NCI-H345 (cell line): ENCODE data around the gene LGR6.
"Not testable (repeated sequence)": the region's sequence is repeated elsewhere in the genome, so short reads cannot be mapped to it uniquely, and the experiment has no call there.

ENCODE experiments used
- DNase-seq: peaks from one replicate; lab custom pipeline; 2025; lab: John Stamatoyannopoulos, UW

Gene LGR6

GRCh38 chr1:202160377-202160940 lies 33.1 kb upstream of the LGR6 start, which contains the start of gene PTPN7:
Gene PTPN7 (minus strand): TSS chr1:202160602. CDS start chr1:202159402, 1,200 bp downstream.
- DNase-seq = no peak

GRCh38 chr1:202161151-202162046 lies 32.2 kb upstream of the LGR6 start:
- DNase-seq = no peak

DNA sequence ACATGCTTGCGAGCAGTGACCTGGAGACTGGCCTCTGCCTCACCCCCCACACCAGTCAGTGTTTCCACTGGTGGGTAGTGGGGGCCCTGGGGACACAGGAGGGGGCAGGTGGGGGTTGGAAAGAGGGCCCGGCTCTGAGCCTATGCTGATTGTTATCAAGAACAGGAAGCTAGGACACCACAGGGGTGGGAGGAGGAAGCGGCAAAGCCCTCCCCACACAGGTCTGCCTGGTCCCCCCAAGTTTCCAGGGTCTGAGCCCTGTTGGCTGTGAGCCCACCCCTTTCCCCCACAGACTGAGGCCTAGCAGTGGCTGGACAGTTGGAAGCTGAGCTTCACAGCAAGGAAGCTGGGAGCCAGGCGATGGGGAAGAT lies 31.6 kb upstream of the LGR6 start:
- DNase-seq = no peak

DNA sequence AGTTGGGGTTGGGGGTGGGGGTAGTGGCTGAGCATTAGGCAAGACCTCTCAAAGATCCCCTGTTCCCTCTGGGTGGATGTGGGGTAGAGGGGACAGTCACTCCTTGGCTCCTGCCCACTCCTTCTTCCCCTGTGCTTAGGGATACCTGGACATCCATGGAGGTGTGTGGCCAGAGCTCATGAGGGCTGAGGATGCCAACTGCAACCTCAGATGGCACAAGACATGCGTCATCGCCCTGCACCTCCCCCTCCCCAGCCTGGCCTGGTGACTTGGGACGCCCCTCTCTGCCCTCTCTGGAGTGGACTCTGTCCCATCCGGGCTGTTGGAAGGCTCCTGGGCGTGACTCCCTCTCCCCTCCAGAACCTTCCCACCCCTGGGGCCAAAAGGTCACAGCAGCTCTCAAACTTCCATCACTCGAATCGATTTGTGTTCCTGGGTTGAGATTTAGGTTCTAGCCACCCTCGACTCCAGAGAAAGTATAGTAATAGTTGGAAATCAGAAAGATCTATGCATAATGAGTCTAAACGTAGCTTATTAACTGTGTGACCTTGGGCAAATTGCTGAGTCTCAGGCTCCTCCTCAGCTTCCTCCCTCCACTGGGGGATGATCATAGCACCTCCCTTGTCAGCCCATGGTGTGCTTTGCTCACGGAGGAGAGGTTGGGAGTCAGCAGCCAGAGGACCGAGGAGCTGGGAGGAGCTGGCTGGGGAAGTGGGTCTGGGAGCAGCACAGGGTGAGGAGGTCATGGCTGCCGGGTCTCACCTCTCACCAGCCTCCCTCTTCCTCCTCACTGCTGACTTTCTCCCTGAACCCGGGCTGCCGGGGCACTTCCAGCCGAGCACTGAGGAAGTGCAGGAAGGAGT lies 30.9 kb upstream of the LGR6 start:
- no peak for DNase-seq

GRCh38 chr1:202163281-202164270 lies 30.0 kb upstream of the LGR6 start:
- no peak for DNase-seq

- DNase-seq = no peak
These were observed 29.1 kb upstream of the LGR6 start for GRCh38 chr1:202164271-202165037.

- no peak for DNase-seq
These were observed 28.2 kb upstream of the LGR6 start for GRCh38 chr1:202165267-202165941.

- DNase-seq = no peak
These were observed 27.4 kb upstream of the LGR6 start for GRCh38 chr1:202165942-202166843.

GRCh38 chr1:202167054-202167453 lies 26.5 kb upstream of the LGR6 start:
- not testable (repeated sequence) for DNase-seq

GRCh38 chr1:202167708-202168415 lies 25.7 kb upstream of the LGR6 start:
- no peak for DNase-seq

DNA sequence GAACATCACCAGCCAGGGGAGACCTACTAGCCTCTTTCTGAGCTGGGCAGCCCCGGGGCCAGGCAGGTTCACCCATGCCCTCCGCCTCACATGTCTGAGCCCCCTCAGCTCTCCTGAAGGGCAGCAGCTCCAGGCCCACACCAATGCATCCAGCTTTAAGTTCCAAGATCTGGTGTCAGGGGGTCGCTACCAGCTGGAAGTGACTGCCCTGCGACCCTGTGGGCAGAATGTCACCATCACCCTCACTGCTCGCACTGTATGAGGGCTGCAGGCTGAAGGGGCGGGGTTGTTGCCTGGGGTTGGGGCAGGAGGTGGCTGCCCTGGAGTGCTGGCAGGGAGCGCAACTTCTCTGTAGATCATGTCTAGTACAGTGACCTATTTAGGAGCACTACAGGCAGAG lies 24.7 kb upstream of the LGR6 start:
- no peak for DNase-seq

DNA sequence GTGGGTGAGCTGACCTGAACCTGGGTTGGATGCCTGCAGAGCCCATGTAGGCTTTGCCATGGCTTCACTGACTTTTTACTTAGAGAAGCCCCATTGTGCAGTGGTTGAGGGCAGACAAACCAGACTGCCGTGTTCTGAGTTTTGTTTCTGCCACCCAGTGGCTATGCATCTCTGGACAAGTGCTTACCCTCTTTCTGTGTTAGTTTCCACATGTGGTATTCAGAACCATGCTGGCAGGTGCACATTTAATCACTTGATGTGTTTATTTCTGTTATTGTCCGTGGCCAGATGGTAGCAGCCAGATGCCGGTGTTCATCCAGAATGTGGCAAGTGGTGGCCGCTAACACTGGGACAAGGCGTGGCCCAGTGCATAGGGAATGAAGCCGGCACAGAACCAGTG lies 22.9 kb upstream of the LGR6 start:
- DNase-seq = peak; percentile 16

- no peak for DNase-seq
These were observed 22.1 kb upstream of the LGR6 start for GRCh38 chr1:202171292-202172014.

DNA sequence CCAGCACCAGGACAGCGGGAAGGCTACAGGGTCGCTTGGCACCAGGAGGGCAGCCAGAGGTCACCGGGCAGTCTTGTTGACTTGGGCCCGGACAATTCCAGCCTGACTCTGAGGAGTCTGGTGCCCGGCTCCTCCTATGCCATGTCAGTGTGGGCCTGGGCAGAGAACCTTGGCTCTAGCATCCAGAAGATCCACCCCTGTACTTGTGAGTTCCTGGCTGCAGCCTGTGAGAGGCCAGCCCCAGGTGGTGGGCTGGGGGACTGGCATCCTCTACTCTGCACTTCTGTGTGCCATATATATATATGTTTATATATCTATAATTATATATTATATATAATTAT lies 21.6 kb upstream of the LGR6 start:
- no peak for DNase-seq

- DNase-seq = no peak
These were observed 19.6 kb upstream of the LGR6 start for GRCh38 chr1:202173993-202174392.

- DNase-seq = no peak
These were observed 16.4 kb upstream of the LGR6 start for GRCh38 chr1:202176949-202177927.
